HG02870 (cell line): ENCODE measurements around the gene LRP8.

Experiments
- ATAC-seq: cut with Tn5 transposase; IDR thresholded peaks from one replicate; pipeline ENCODE4 v1.9.1; 2021; ENCODE audit warnings: mild to moderate bottlenecking, moderate library complexity; ENCODE audit not compliant: unreplicated experiment

LRP8 gene

DNA sequence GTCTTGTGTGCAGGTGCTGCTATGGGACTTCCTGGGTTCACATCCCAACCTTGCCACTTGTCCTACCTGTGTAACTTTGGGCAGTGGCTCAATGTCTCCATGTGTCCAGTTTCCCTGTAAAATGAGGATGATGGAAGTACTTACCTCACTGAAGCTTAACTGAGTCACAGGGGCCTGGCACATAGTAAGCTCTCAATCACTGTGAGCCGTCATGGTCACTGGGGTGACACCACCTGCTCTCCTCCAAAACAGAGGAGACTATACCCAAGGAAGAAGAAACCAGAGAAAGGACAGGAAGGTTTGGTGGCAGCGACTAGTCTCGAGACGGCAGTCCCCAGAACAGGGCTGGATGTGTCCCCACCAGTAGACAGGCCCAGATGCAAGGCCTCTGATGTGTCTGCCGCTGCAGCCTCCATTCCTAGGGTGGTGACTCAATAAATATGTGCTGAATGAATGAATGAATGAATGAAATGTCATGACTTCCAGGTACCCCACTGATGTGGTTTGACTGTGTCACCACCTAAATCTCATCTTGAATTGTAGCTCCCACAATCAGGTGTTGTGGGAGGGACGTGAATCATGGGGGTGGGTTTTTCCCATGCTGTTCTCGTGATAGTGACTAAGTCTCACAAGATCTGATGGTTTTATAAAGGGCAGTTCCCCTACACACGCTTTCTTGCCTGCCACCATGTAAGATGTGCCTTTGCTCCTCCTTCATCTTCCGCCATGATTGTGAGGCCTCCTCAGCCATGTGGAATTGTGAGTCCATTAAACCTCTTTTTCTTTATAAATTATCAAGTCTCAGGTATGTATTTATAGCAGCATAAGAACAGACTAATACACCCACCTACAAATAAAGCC lies 13.0 kb upstream of the LRP8 start:
- ATAC-seq, result no peak

DNA sequence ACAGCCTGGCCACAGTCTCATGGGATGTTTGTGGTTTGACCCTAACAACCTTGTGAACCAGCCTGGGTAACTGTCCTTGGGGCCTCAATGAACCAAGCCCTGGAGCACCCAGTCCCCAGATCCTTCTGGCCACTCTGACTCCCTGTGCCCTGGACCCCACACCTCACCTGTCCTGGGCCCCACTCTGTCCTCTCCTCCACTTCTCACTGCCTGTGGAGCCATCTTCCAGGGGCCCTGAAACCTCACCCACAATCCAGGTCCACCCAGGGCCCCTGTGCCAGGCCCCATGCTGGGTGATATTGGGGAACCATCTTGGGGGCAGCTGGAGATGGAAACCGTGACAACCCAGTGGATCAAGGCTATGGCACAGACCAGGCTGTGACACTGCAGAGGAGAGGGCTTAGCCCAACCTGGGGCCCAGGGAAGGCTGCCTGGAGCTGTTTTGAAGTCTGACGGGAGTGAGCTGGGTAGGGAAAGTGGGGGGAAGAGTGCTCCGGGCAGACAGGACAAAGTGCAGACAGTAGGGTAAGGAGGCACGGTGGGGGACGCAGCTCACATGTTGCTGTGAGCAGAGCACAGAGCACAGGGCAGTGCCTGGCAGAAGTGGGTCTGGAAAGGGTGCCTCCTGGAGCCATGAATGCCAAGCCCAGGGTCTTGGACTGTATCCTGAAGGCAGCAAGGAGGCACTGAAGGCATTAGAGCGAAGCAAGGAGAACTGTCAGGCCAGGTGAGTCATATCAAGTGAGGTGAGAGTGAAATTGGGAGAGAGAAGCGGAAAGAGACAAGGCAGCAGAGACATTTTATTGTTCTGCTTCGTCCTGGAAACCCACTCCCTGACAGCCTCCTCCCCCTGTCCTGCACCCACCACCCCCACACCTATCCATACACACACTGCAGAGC lies 12.1 kb upstream of the LRP8 start:
- ATAC-seq, result no peak

DNA sequence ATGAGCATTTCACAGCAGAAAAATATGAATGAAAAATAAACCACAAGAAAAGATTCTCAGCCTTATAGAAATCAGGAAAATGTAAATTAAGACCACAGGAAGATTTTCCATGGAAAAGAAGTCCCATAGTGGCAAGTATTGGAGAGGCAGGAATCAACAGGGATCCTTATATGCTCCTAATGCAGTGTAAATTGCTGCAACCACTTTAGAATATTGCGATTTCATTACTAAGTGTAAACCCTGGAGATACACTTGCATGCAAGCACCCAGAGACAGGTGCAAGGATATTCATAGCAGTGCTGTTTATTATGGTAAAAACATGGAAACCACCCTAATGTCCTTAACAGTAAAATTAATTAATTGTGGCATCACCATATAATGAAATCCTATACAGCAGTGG lies 10.6 kb upstream of the LRP8 start:
- ATAC-seq, result no peak

DNA sequence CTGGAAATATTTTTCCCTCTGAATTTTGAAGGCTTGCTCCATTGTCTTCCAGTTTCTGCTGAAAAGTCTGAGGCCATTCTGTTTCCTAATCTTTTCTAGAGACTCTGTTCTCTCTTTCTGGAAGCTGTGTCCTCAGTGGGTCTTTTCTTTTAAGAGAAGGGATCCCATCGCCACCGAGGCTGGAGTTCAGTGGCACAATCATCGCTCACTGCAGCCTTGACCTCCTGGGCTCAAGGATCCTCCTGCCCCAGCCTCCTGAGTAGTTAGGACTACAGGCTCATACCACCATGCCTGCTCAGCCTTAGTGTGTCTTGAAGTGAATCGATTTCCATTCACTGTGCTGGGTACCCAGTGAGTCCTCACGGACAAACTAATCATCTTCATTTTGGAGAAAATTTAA lies 9.6 kb upstream of the LRP8 start:
- no peak for ATAC-seq

DNA sequence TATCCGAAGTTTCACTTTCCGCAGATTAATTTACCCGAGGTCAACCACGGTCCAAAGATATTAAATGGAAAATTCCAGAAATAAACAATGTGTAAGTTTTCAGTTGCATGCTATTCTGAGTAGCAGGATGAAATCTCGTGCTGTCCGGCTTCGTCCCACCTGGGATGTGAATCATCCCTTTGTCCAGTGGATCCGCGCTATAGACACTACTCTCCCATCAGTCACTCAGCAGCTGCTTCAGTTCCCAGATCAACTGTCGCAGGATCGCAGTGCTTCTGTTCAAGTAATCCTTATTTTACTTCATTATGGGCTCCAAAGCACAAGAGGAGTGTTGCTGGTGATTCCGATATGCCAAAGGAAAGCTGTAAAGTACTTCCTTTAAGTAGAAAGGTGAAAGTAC lies 8.3 kb upstream of the LRP8 start:
- no peak for ATAC-seq

DNA sequence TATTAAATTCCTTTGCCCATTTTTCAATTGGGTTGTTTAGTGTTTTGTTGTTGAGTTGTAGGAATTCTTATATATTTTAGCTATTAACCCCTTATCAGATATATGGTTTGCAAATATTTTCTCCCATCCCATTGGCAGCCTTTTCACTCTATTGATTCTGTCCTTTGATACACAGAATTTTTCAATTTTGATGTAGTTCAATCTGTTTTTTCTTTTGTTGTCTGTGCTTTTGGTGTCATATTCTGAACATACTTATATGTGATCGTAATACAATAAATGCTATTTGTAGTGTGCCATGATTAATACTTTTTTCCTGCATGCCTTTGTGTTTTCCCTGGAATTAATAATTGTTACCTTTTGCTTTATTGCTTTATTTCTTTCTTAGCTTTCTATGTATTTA lies 7.8 kb upstream of the LRP8 start:
- no peak for ATAC-seq

DNA sequence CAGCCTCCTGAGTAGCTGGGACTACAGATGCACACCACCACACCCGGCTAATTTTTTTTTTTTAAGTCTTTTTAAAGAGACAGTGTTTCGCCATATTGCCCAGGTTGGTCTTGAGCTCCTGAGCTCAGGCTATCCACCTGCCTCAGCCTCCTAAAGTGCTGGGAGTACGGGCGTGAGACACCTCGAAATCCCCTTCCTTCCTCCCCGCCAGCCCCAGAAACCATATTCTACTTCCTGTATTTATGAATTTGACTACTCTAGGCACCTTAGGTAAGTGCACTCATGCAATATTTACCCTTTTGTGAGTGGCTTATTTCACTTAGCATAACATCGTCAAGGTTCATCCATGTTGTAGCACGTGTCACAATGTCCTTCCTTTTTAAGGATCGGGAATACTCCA lies 6.9 kb upstream of the LRP8 start:
- ATAC-seq, result no peak

DNA sequence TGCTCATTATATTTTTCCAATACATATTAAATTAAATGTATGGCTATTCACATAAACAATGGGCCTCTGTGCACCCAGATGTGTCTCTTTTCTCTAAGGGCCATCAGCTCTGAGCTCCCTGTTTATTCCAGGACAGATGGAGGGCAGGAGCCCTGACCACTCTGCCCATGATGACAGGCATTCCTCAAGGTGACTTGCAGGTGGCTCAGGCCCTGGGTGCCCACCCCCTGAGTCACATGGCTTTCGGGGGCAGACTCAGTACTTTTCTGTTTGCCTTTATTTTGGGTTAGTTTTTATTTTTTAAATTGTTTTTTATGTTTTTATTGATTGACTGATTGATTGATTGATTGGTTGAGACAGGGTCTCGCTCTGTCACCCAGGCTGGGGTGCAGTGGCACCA lies 6.4 kb upstream of the LRP8 start:
- ATAC-seq, result no peak

DNA sequence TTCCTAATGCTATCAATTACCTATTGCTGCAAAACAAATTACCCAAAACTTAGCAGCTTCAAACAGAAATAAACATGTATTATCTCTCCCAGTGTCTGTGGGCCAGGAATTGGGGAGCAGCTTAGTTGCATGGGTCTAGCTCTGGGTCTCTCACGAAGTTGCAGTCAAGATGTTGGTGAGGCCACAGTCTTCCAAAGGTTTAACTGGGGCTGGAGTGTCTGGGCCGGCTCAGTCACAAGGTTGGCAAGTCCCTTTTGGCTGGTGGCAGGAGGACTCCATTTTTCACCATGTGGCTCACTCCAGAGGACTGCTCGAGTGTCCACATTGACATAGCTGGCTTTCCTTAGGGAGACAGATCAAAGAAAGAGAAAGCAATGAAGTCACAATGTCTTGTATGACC lies 5.0 kb upstream of the LRP8 start:
- no peak for ATAC-seq

DNA sequence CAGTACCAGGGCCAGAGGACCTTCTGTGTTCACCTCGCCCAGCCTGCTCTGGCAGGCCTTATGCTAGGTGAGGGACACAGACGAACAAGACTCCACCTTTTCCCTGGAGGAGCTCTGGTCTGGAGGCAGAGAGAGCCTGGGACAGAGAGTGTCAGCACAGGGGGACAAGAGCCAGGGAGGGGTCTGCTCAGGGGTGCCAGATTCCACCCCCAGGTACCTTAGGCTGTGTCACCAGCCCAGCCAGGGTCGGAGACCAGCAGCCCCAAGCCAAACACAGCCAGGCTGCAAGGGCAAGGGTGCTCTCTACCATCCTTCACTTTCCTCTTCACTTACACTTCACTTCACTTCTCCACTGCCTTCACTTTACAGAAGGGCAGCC lies 4.3 kb upstream of the LRP8 start:
- no peak for ATAC-seq

DNA sequence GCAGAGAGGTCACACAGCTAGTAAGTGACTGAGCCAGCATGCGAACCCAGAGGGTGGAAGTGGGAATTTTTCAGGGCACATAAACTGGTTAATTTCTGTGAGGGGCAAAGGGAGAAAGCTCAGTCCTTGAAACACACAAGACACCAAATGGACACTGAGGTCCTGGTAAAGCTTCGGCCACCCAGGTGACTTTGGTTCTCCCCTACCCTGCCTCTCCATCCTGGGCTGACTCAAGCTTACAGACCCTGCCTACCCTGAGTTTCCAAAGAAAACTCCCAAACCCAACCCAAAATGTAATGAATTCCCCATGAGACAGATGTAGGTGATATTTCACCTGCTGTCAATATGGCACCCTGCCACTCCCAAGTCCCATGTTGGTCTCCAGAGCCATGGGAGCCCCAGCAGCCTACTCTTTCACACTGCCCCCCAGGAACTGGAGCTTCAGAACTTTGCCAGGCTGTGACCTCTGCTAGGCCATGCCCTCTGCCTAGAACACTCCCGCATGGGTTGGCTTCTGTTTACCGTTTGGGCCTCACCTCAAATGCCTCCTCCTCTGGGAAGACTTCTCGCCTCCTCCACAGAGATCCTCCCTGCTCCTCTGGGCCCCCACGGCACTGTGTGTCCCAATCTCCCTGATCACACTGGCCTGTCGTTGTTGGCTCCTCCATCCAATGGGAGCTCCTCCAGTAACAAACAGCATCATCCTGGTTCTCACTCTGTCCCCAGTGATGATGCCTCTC lies 3.7 kb upstream of the LRP8 start:
- ATAC-seq, result no peak

DNA sequence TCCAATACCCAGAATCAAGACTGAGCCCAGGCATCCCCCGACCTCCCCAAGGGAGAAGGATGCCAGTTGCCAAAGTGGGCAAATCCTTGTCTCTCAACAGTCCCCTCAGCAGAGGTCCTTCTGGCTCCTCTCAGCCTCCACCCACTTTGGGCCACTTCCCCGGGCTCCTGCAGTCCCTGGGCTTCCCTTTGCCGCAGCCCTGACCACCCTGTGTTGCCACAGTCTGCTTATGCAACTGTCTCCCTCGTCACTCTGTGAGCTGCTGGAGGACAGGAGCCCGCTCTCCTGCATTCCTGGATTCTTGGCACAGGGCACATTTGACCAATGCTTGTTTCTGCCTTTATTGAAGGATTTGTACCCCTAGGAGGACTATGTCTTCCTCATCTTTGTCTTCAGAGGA lies 2.9 kb upstream of the LRP8 start:
- ATAC-seq, result no peak

DNA sequence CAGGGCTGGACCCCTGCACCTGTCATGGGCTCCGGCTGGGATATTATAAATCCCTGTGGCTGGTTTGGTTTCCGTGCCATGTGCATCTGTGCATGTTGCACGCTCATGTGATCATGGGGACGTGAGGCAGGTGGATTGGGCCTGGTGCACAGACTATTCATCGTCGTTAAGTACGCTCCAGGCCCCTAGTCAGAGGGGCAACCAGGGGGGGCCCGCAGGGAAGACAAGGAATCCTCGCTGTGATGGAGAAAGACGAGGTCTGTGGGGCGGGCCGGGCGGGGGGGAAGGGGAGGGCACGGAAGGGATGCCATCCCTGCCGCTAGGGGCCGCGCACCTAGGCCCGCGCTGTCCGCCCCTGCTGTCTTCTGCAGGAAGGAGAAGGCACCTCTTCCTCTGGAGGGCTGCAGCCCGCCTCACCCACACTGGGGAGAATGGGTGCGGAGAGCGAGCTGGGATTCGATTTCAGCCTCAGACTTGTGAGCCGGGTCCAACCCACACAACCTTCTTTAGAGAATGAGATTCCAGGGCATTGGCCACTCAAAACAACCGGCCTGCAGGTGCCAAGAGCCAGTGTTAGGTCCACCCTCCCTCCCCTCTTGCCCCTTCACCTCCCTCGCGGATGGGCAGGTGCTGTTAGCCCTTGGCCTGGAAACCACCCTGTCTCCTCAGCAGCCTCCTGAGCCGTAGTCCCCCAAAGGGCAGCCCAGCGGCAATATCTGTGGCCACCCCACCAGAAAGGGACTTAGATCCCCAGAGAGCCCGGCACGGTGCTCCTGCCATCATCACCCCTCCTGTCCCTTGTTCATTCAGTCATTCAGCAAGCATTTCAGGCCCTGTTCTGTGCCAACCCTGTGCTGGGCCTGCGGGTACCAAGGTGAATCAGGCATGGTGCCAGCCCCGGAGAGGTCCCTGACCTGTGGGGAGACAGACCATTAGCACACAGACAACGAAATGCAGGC lies 950 bp upstream of the LRP8 start:
- no peak for ATAC-seq

DNA sequence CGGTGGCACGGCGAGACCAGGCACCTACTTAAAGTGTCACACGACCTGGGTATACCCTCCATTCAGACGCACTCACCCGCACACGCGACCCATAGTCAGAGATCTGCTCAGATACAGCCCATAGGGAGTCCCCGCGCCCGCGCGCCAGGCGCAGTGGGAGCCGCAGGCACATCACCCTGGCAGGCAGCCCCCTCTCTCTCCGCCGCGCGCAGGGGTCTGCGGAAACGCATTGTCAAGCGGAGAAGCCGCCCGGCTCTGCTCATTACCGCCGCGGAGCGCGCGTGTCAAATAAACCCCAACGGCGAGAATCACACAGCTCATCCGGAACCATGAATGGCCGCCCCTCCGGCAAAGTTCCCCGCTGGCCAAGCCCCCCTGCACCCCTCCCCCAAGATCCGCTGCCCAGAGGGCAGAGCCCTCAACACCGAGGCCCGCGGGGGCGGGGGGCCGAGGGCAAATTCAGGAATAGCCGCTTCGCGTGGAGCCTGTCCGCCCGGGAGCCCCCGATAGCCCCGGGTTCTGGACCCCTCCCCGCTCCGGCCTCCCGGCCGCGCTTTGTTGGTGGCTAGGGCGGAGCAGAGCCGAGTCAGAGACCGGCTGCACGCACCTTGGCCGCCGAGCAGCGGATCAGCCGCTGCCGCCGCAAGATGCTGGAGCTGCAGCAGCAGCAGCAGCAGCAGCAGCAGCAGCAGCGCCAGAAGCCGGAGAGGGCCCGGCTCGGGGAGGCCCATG lies 522 bp downstream of the LRP8 start:
- ATAC-seq, result peak; percentile 0

DNA sequence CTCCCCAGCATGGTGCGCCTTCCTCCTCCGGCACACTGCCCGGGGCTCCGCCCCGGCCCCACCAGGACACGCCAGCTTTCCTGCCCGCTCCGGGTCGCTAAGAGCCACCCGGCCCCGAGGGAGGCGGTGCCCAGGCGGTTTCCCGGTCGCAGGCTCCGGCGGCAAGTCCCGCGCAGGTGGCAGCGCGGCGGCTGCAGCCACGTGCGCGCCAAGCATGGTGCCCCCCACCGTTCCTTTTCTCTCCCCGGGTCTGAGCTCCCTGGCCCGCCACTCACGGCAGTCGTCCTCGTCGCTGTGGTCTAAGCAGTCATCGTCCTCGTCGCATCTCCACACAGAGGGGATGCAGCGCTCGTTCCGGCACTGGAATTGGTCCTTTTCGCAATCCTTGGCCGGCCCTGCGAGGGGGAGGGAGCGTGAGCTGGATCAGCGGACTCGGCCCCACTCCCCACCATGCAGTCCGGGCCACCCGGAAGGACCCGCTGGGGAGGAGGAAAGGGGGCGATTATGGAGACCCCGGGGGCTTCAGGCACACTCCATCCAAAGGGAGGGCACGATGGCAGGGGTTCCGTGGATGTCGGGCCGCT lies 1.2 kb downstream of the LRP8 start:
- ATAC-seq, result peak; percentile 27

DNA sequence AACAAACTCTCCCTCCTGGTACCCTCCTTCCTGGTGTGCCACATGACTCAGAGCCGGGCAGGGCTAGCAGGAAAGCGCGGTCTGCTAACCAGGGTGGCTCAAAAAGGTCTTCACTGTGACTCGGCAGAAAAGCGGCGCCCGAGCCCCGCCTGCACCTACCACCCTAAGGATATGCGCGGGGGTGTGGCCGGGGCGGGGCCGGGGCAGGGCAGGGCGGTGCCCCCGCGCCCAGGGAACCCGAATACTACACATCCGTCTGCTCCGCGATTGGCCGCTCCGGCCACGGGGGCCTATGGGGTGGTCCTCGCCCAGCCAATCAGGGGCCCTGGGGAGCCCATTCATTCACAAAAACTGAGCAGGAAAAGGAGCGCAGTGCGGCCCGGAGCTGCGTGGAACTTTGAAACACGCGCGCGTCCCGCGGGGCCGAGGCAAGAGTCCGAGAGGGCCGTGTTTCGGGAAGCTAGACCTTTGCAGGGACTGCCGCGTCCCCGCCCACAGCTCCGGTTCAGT lies 1.7 kb downstream of the LRP8 start:
- ATAC-seq, result peak; percentile 87

DNA sequence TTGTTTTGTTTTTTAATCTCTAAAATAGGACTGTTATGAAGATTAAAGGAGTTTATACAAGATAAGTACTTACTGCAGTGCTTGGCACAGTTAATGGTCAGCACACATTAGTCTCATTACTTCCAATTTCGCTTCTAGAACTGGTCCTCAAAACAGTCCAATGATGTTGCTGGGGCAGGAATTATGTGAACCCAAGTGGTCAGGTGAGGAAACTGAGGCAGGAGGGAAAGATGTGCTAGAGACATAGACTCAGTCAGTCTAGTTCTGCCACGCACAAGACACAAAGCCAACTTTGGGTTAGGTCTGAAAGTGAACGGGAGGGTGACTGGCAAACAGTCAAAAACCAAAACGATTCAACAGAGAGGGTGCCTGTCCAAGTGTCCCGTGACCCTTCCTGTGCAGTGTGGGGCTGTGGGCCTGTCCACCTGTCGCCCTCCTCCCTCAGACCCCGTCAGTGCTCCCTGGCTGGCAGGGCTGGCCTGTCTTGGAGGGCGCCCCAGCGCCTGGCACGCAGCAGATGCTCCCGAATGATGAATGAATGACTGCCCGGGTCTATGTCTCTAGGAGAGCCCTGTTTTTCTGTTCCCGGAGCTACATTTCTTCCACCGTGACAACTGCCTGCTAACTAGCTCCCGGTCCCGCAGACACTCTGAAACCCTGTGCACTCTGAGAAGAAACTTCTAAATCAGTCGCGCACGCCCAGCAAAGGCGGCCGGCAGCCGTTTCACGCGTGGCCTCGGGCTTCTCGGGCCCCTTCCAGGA lies 2.4 kb downstream of the LRP8 start:
- no peak for ATAC-seq

DNA sequence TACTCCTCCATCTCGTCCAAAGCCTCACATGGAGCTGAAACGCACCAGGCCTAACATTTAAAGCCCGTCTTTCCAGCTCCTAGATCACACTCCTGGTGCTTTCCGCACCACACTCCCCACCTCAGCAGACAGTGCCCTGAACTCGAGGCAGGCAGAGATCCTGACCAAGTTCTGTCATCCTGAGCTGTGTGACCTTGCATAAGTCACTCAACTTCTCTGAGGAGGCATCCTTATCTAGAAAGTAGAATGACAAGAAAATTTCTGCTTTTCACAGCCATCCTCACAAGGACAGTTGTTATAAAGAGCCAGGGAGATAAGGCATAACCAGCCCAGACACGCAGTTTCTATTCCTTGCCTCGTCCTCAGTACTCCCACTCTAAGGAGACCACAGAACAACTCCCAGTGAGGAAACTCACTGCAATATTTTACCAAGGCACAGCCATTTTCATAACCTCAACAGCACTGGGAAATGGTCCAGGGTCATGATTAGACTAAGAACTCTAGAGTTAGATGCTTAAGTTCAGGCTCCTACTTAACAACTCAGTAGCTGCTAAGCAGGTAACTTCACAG lies 3.1 kb downstream of the LRP8 start:
- no peak for ATAC-seq
